ENCODE data around the gene AP1M1.

GRCh38 chr19:16229322-16229641 lies 31.6 kb downstream of the AP1M1 start:
- TF ChIP-seq CTCF (IDR thresholded peaks at IDR 0.05; ENCODE audit: poor library complexity) (no peak), EZH2 (IDR thresholded peaks at IDR 0.05; ENCODE audit: borderline replicate concordance) (no peak)

Data from hepatocyte (in vitro differentiated cells).